Measurements from ENCODE around the gene TAGLN. TPM values are rescaled to one million over a fixed set of nuclear protein-coding genes. Genes with fewer than 3 reads are reported as not detected.

TAGLN gene
- total and polyA plus RNA-seq, 9 of the 15 experiments (the other 6 are each of a cell fraction or from before 2014, with no cell fraction given), result 0.21 to 4.9 (median 1.1) TPM

- no peak for ATAC-seq
- no peaks in the 10 kb centered on the region for H3K9me3 ChIP-seq (replicated peaks; ENCODE audit: control insufficient read depth, insufficient read depth, low read depth, low read length)
- H4K20me1 ChIP-seq (replicated peaks; ENCODE audit: control insufficient read depth, insufficient read depth, low read length), result peaks cover 1% of the 10 kb centered on the region; the same call in 1 of the 2 replicates
- no peaks in the 10 kb centered on the region for H3K27me3 ChIP-seq (ENCODE audit: control insufficient read depth in 2 of 2, insufficient read depth in 2 of 2, low read length in 2 of 2)
- no peak overlapping the region for H3K4me2 ChIP-seq (ENCODE audit: insufficient read depth, low read length)
- no peak overlapping the region for H2AFZ ChIP-seq (ENCODE audit: low read depth, low read length)
- no peak overlapping the region for H3K9ac ChIP-seq (ENCODE audit: insufficient read depth in 1 of 2, low read depth in 2 of 2, low read length in 2 of 2)
- H3K4me1 ChIP-seq (replicated peaks in 1 of 2; ENCODE audit: control insufficient read depth in 2 of 2, insufficient read depth in 2 of 2, low read length in 2 of 2), result peaks cover 4 to 10% of the 10 kb centered on the region in 2 experiments; a peak in 4 of 5 replicates
- intact Hi-C loops (cut with micrococcal nuclease), result no loop called here
- in situ Hi-C loops (cut with MboI), result no loop called here
- WGBS (ENCODE audit: insufficient coverage, low coverage, missing lambda C conversion rate), result 55% methylated on average over 1 of the region's 1 CpG
- no peak overlapping the region for H3K27ac ChIP-seq (ENCODE audit: extremely low read depth, low read depth, low read length)
- FAIRE-seq, result no peak
- H3K36me3 ChIP-seq (ENCODE audit: control insufficient read depth, insufficient read depth, low read length), result peaks cover 89% of the 10 kb centered on the region
- CTCF ChIA-PET (ENCODE audit: low intra/inter-chr PET ratio), result no interaction called here
- no peak for DNase-seq (ENCODE audit: extremely low read depth in 1 of 4, low spot score in 3 of 4)
- H3K79me2 ChIP-seq (ENCODE audit: control insufficient read depth, insufficient read depth, low read length), result peaks cover 15% of the 10 kb centered on the region
- no peak for TF ChIP-seq NRF1 (conservative IDR thresholded peaks at IDR 0.05 in 1 of 2, IDR thresholded peaks at IDR 0.05 in 1 of 2)
- TF ChIP-seq, protein P1, sequence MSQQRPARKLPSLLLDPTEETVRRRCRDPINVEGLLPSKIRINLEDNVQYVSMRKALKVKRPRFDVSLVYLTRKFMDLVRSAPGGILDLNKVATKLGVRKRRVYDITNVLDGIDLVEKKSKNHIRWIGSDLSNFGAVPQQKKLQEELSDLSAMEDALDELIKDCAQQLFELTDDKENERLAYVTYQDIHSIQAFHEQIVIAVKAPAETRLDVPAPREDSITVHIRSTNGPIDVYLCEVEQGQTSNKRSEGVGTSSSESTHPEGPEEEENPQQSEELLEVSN (IDR thresholded peaks at IDR 0.05; ENCODE audit: borderline replicate concordance in 1 of 2, extremely low read depth in 1 of 2, insufficient read depth in 1 of 2, insufficient read length in 1 of 2, low read depth in 1 of 2, low read length in 1 of 2, poor library complexity in 1 of 2, severe bottlenecking in 1 of 2), result no peak
- TF ChIP-seq, protein P2, sequence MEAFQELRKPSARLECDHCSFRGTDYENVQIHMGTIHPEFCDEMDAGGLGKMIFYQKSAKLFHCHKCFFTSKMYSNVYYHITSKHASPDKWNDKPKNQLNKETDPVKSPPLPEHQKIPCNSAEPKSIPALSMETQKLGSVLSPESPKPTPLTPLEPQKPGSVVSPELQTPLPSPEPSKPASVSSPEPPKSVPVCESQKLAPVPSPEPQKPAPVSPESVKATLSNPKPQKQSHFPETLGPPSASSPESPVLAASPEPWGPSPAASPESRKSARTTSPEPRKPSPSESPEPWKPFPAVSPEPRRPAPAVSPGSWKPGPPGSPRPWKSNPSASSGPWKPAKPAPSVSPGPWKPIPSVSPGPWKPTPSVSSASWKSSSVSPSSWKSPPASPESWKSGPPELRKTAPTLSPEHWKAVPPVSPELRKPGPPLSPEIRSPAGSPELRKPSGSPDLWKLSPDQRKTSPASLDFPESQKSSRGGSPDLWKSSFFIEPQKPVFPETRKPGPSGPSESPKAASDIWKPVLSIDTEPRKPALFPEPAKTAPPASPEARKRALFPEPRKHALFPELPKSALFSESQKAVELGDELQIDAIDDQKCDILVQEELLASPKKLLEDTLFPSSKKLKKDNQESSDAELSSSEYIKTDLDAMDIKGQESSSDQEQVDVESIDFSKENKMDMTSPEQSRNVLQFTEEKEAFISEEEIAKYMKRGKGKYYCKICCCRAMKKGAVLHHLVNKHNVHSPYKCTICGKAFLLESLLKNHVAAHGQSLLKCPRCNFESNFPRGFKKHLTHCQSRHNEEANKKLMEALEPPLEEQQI (IDR thresholded peaks at IDR 0.05), result no peak
- TF ChIP-seq PURB (CRISPR knock-in tag; IDR thresholded peaks at IDR 0.05; ENCODE audit: low read depth), result no peak
- TF ChIP-seq ZNF224 (CRISPR knock-in tag; IDR thresholded peaks at IDR 0.05), result no peak
- no peak for TF ChIP-seq RUNX1 (IDR thresholded peaks at IDR 0.05; ENCODE audit: low read depth)
- no peak for TF ChIP-seq AFF1 (IDR thresholded peaks at IDR 0.05; ENCODE audit: low read depth in 1 of 2, partially characterized antibody in 2 of 2)
- no peak for TF ChIP-seq SPI1 (IDR thresholded peaks at IDR 0.05; ENCODE audit: borderline replicate concordance, low read depth, low read length)
- no TSS peak for BruUV-seq (replicated peaks)
- POLR2A ChIA-PET, result interaction anchor here (0.6 to 1.8 kb wide), 9 partner anchors 9 to 977 kb away, joined by 3 to 11 read pairs (median 3); partner anchors contain the start of gene SIDT2
- no peaks in the 10 kb centered on the region for H3K9me1 ChIP-seq (ENCODE audit: control insufficient read depth, insufficient read depth, low read length)
- H3K4me3 ChIP-seq, result no peak overlapping the region
These were observed 32.7 kb upstream of the TAGLN start for GRCh38 chr11:117166491-117166890.

All from K562 (cell line).